Measurements from ENCODE around the gene NFIX.

Gene NFIX

DNA sequence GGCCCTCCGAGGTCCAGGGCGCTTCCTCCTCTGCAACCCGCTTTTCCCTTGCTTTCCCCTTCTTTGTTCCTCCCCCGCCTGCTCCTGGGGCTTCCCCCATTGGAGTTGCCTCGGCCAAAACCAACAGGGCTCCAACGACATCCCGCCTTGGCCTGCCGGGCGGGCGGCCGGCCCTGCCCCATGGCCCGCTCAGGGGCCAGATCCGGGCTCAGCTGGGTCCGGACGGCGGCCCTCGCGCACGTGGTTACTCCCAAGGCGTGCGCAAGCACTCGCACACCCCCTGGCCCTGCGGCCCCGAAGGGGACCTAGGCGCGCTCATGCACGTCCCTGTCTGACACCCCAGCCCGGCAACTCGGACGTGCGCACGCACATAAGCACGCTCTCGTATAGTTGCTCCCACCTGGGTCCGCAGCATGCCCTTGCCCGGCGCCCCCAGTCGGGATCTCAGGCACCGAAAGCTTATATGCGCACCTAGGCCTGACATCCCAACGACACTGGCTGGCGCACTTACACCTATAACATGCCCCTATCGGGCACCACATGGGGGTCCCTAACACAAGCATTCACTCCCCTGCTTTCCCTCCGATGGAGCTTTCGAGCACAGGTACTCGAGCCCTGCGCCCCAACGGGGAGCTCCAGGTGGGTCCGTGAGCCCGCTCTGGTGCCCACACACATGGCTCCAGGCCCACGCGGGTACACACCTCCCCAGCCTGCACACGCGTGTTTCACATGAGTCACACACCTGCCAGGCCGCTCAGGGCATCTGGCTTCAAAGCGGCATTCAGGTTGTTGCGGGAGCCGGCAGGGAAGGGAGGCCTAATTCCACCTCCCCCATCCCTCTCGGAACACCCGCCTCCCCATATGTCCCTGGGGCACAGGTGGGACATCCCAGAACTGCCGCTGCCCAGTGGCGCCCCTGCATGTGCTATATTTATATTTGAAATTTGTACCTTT lies 15.0 kb downstream of the NFIX start:
- DNase-seq, result no peak

DNA sequence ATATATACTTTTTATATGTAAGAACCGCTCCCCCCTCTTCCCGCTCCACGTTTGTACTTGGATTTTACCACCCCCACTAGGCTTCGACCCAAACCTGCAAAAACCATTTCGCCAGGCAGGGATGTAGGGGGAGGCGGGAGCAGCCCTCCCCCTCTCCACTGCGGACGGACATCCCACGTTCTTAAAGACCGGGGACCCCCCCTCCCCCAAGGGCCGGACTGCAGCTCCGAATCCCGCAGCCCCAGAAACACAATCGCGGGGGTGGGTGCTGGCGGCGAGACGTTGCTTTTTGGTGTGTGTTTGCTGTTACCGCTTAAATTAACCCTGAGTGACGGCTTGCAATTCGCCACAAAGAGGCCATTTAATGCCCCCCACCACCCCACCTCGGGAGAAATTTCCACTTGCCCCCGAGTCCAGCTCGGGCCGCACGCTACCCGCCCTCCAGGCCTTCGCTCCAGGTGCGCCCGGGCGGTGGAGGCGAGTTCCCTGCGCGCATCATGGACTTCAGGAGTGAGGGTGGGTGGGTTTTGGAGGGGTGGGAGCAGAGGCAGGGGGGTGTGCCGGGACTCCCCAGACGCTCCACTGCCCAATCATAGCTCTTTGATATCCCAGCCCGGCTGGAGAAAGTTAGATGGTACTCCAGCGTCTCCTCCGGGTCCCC lies 15.8 kb downstream of the NFIX start:
- DNase-seq, result no peak

DNA sequence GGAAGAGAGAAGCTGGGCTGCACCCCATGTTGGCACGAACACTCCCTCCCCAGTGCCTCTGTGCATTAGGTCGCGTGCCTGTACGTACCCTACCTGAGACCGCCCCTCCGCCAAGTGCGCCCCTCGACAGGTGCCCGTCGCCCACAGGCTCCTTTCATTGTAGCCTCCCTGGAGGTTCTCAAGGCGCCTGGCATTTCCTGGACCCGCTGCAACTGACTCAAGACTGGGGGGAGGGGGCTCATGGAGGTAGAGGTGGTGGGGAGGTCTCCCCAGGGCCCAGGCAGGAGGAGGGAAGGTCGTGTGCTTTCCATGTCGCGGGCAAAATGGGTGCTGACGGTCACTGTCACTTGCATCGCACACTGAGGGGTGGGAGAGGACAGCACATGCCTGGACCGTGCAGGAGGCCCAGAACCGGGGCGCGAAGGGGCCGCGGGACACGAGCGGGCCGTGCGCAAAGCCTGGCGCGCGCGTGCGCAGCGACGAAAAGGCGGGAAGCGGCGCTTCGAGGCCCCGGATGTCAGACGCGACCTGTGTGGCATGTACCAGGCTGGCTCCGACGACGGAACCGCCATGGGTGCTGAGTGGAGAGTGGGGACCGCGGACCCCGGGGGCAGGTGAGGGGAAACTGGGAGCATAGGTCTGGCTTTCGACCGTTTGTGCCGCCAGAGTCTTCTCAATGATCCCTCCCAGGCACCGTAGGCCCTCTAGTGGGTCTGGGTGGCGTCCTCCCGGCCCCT lies 16.5 kb downstream of the NFIX start:
- no peak for DNase-seq

DNA sequence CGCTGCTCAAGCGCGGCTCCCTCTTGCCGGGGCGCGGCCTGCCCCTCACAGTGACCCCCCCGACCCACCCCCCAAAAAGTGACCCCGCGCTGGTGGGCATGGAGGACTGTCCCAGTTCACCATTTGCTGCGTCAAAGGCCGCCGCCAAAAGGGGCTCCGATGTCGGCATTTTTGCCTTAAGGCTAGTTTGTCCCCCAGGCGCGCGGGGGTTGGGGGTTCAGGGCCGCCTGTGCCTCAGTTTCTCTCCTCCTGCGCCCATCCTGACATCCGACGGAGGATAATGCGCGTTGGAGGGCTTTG lies 17.1 kb downstream of the NFIX start:
- no peak for DNase-seq

DNA sequence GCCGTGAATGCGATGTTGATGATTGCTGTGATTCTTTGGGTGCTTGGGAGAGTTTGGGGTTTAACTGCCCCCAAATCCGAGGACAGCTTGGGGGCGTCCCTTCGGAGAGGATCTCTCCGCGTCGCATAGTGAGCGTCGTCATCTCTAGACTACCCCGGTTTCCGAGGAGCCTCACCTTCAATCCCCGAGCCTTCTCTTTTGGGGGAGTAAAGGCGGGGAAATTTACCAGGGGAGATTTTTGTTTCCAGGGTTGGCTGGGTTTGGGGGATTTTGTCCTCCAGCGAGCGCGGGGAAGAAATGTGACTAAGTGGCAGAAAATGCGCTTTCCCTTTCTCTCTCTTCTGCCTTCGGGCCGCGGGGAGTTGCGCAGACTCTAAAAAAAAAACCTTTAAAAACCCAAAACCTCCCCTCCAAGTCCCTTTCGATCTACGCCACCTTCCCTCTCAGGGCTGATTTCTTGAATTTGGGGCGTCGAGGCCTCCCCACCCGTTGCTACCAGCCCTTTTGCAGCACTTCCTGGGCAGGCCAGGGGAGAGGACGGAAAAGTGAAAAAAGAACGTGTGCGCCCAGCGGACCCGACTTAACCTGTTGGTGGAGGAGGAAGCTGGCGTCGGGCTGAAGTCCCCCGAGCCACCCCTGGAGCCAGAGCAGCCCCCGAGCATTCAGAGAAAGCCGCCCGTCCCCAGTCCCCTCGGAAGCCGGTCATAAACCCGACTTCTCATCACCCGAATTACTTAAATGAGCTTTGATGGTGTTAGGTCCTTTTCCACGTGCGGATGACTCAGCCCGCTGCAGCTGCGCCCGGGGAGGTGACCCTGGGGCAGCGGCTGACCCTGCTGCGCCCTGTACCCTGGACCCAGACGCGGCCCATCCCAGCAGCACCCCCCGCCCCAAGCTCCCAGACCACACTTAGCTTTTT lies 17.7 kb downstream of the NFIX start:
- DNase-seq, result no peak

DNA sequence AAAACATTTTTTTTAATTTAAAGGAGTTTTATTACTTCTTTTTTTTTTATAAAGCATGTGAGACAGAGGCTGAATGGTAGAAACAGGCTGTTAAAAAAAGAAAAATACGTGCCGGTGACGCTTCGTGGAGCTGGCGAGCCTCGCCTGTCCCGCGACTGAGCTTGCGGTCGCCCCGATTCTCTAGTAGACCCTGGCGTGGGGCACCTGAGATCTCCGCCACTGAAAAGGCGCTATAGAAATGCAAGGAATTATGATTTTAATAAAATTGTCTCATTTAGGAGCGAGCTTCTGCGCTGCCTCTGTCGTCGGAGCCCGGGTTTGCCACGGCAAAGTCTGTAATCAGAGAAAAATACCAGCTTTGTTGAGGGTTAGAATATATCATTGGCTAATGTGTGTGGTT lies 18.4 kb downstream of the NFIX start:
- no peak for DNase-seq

DNA sequence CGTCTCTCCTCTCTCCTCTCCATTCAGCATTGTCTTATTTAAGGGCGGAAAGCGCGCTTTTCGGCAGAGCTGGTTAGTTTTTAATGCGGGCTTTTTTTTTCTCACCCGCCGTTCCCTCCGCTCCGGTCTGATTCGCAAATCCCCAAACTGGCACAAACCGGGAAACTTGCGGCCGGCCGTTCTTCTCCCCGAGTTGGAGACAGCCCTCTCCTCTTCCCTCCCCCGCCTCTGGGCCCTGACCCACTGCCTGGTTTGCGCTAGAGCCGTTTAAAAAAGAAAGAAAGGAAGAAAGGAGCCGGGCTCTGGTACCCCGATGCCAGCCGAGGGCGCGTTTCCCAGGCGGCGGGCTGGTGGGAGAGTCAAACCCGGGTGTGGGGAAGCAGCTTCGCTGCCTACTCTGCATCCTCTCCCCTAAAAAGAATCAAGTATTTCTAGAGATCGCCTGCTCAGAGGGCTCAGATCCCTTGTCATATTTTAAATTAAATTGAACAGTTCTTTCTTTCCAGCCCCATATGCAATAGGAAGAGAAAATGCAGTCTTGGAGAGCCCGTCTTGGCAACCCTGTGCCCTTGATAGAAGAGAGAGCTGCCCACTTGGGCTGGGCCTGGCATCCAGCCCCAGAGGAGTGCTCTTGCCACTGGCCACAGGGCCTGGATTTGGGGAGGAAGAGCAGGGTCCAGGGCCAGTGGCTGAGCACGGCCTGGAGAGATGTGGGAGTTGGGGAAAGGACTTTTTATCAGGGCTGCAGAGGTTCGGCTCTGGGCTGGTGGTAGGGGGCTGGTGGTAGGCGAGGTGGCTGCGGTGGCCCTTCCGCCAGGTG lies 19.0 kb downstream of the NFIX start:
- DNase-seq, result no peak

DNA sequence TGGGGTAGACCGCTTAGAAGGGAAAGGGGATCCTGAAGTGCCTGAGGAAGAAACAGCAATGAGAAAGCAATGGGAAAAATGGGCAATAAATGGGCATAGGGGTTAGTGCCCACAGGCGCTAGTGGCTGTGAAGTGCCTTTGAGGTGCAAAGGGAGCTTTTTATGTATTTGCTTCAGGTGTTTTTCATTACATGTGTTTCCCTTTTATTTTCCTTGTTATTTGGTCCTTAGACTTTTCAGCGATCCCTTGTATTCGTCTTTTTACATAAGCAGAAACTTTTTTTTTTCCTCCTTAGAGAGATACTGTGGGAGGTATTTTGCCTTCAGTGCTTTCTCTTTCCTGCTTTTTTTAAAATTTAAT lies 19.6 kb downstream of the NFIX start:
- no peak for DNase-seq

DNA sequence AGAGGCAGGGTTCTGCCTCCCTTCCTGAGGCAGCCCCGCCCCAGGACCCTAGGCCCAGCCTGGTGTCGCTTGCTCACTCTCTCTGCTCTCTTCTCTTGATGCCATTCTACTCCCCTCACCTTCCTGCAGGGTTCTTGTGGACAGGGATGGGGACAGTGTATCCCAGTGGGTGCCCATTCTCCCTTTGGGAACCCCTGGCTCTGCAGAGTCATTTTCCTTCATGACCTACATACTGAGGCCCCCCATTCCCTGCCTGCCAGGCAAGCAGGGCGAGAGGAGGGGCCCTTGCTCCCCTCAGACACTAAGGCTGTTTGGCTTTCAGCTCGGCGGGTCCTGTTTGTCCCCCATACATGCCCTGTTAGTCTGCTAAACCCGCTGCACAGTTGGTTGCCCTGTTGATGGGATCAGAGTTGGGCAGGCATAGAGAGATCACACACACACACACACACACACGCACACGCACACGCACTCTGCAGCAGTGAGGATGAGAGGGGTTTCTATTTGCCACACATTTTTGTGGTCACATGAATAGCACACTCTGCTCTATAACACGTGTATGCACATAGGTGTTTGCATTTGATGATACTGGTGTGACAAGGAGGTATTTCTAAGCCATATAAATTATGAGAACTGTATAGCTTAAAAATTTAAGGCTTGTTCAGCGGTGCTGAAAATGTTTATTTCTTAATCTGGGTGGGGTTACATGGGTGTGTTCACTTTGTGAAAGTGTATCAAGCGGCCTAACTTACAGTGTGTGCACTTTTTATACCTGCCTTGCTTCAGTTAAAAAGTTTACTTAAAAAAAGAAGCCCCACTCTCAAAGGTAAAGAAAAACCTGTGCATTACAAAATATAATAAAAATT lies 20.3 kb downstream of the NFIX start:
- no peak for DNase-seq

DNA sequence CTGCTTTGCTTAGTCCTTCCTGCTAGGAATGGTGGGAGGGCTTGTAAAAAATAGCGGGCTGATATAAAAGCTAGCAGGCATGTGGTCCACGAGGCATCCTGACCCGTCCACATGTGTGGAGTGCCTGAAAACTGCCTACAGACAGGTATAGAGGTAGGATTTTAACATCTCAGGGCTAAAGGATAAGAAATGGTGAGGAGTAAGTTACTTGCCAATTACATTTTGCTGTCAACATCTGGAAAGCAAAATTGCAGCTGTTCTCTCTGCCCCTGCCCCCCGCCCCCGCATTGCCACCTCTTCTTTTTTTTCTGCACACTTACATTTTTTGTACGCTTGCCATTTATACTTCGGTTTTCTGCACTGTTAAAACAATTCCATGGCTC lies 21.0 kb downstream of the NFIX start:
- no peak for DNase-seq

DNA sequence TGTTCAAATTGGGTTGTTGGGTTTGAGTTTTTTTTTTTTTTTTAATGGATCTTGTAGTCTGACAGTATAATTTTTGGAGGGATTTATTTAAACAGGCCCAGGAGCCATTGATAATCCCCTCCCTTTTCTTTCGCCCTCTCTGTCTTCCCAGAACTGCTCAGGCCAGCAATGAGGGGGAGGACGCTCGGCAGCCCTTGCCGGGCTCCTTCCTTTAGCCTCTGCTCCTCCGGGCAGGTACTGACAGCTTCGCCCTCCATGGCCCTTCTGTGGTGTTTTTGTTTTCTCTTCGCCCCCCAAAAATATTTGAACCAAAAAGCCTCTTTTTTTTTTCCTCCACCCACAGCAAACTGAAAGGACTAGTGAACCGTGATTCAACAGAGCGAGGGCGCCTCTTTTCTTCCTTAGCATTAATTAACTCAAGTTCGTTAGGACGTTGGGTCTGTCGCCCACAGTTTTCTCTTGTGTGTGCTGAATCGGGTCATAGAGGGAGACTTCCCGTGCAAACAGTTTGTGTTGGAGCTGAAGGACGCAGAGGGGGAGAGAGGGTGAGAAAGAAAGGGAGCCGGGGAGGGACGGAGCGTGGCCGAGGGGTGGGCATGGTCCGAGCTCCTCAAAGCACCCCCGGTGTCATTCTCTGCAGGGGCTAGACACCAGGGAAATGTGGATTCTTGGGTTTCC lies 21.5 kb downstream of the NFIX start:
- no peak for DNase-seq

DNA sequence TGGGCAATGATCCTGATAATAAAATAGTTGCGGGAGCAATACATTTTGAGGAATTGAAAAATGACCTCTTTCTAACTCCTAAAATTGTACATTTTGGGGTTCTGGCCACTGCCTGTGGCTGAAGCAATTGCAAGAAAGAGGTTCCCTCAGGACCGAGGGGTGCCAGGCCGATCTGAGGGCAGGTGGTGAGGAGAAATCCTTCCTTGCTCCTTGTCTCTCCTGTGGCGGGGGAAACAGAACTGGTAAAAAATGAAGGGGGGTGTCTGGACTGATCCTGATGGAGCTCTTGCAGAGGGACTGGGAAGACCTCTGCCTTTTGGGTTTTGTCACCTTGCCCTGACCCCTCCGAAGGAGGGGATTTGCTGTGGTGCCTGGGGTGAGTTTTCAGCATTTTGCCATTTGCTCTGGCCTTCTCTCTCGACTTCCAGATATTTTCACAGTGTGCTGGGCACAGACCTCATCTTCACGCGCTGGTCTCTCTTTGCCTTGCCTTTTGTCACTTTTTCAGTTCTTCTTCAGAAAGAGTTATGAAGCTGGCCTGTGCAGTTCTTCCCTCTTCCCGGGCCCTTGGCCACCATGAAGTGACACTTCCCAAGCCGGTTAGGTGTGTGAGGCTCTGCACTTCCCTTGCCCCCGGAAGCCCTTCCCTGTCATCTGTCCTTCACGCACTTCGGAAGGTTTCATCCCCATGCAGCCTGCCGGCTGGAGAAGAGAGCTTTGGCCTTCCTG lies 22.2 kb downstream of the NFIX start:
- no peak for DNase-seq

DNA sequence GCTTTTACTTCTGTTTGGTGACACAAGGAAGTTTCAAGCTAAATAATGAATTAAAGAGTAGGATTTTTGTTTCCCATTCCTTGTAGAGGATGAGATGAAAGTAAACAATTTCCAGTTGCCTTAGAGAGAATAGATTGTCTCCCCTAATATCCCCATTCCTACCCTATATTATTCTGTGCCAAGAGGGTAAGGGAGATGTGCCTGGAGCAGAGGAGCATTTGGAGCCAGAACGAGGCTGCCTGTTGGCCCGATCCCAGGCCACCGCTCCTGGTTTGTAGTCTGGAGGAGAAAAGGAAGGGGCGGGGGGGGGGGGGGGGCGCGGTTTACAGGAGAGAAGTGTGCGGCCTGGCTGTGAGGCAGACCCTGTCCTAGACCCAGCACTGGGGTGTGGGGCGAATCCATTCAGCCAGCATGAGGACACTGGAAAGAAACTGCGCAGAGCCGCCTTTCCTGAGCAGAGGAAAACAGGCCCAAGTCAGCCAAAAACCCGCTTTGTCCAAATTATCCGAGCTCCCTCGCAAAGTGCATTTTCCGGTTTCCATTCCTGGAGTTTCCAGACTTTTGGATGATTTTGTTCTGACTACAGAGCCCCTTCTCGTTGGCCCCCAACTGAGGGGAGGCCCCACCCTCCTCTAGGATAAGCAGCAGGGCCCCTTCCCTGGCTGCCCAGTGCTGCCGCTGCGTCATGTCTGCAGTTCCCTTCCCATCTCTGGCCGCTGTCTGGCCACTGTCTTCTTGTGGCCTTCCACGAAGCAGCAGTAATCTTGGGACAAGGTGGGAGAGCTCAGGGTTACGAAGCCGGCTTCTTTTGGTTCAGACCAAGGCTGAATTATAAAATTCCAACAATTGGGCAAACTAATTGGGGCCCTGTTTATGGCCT lies 23.0 kb downstream of the NFIX start:
- DNase-seq, result no peak

DNA sequence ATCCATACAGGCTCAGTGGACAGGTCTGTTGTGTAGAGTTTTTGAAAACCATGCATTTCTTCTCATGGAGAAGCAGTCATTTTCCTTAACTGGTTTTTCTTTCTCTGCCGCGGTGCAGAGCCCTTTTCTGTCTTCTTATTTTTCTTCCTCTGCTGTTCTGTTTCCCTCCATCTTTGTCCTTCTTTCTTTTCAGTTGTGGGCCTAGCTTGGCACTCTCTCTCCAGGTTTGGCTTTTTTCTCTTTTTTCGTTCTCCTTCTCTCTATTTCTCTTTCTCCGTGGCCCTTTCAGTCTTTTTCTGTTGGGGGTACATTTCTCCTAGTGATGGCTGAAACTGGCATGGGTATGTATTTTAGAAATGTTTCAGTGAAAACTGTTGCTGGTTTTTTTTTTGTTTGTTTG lies 24.1 kb downstream of the NFIX start:
- no peak for DNase-seq

DNA sequence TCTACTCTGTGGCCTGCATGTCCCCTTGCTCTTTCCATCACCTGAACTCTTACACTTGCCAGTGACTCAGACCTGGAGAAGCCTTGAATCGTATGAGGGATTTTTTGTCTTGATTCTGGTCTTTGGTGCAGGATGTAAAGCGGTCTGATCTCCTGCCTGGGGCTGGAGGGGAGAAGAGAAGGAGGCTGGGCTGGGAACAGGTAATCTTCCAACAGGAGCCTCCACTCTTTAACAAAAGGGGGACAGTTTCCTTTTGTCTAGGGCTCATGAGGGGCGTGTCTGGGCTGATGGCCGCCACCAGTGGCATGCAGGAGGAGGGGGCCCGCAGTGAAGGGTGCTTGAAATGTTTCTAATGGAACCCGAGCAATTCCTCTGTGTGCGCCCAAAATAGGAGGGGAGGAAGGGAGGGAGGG lies 24.7 kb downstream of the NFIX start:
- DNase-seq, result no peak

DNA sequence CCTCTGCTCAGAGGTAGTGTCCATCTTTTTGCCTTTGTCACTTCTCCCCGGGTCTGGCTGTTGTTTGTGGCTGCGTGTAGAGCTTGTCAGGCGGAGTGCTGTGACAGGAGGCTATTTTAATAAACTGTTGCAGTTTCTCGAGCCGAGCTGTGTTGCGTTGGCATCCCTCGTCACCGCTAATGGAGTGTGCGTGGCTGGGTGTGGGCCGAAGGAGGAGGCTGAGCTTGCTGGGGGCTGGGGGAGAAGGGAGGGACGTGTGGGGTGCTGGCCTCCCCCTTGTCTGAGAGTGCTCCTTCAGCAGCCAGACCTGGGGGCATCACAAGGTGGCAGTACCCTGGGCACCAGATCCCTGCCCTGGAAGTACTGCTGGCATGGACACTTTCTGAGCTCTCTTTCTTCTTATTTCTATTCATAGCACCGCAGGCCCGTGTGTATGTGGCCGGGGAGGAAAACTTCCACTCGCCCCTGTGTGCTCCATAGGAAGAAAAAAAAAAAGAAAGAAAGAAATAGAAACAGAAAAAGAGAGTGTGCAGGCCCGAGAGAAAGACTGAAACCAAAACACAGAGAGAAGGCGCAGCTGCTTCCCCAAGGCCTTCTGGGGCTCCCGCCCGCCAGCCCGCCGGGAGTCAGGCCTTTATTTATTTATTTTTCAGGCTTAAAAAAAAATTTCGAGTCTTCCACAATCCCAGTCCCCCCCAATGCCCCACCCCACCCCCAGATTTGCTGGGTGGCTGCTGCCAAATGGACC lies 27.0 kb downstream of the NFIX start:
- DNase-seq, result no peak

DNA sequence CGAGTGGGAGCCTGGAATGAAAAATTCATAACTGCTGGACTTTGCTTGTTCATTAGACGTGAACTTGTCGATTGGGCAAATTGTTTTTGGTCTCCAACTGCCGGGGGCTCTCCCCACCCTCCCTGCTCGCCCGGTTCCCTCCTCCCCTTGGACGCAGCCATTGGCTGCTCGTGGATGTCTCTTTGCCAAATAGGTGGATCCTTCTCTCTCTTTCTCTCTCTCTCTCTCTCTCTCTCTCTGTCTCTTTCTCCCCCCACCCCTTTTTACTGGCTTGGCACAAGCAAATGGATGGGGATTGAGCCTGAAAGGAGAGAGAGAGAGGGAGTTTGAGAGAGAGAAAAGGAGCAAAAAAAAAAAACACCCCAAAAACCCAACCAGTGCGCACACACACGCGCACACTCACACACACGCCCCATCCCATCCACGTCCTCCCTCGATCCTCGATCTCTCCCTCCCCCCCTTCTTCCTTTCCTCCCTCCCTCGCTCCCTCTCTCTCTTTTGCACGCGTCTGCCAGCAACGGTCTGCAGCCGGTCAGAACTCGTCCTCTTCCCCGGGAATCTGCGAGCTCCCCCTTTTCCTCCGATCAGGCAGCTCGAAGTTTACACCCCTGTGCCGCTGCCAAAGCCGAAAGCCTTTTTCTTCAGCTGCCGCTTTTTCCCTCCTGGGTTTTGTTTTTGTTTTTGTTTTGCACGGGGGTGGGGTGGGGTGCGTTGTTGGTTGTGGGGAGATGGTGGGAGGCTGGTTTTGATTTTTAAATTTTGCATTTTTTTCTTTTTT lies 27.8 kb downstream of the NFIX start:
- DNase-seq, result peak; percentile 27
